Effector memory CD4-positive, alpha-beta T cell (primary cell): ENCODE results near the gene ETV6.

ENCODE experiments used
- DNase-seq, 3 donors: peaks; one replicate each; pipeline ENCODE4 v3.0.0-alpha.2; 2020
- H3K27ac ChIP-seq: 2 replicates; pipeline ENCODE4 v1.7.0; 2013; ENCODE audit warnings: mild to moderate bottlenecking, low read length, moderate library complexity; ENCODE audit not compliant: insufficient read depth, poor library complexity, severe bottlenecking
- H3K27me3 ChIP-seq: replicated peaks from 2 replicates; pipeline ENCODE4 v1.7.0; 2013; ENCODE audit warnings: mild to moderate bottlenecking, low read length; ENCODE audit not compliant: insufficient read depth, control insufficient read depth, poor library complexity, severe bottlenecking
- H3K36me3 ChIP-seq: 2 replicates; pipeline ENCODE4 v1.7.0; 2013; ENCODE audit warnings: mild to moderate bottlenecking, low read length, moderate library complexity; ENCODE audit not compliant: control insufficient read depth, insufficient read depth
- H3K4me1 ChIP-seq: 2 replicates; pipeline ENCODE4 v1.7.0; 2013; ENCODE audit warnings: low read length, mild to moderate bottlenecking; ENCODE audit not compliant: control insufficient read depth, insufficient read depth, poor library complexity, severe bottlenecking
- H3K4me3 ChIP-seq: 2 replicates; pipeline ENCODE4 v1.7.0; 2013; ENCODE audit warnings: low read length, low read depth, mild to moderate bottlenecking; ENCODE audit not compliant: insufficient read depth, poor library complexity, severe bottlenecking
- H3K9me3 ChIP-seq: 2 replicates; pipeline ENCODE4 v1.7.0; 2013; ENCODE audit warnings: mild to moderate bottlenecking, low read length, moderate library complexity; ENCODE audit not compliant: control insufficient read depth

The ETV6 gene

GRCh38 chr12:11777451-11777850, 128.0 kb downstream of the ETV6 start:
- Histone ChIP-seq H3K27ac (no peak overlapping the region), H3K4me3 (no peak overlapping the region), H3K4me1 (no peaks in the 10 kb centered on the region), H3K27me3 (no peaks in the 10 kb centered on the region), H3K9me3 (no peaks in the 10 kb centered on the region), H3K36me3 (no peaks in the 10 kb centered on the region)
- no peak for DNase-seq

- Histone ChIP-seq H3K27me3 (no peaks in the 10 kb centered on the region), H3K4me1 (no peaks in the 10 kb centered on the region), H3K4me3 (no peak overlapping the region), H3K9me3 (no peaks in the 10 kb centered on the region), H3K27ac (no peak overlapping the region), H3K36me3 (no peaks in the 10 kb centered on the region)
- no peak for DNase-seq
Measured at GRCh38 chr12:11777962-11778361, 128.5 kb downstream of the ETV6 start.

- Histone ChIP-seq H3K4me1 (no peaks in the 10 kb centered on the region), H3K36me3 (no peaks in the 10 kb centered on the region), H3K27me3 (no peaks in the 10 kb centered on the region), H3K4me3 (no peak overlapping the region), H3K27ac (no peak overlapping the region), H3K9me3 (no peaks in the 10 kb centered on the region)
- DNase-seq = no peak
Measured at GRCh38 chr12:11778713-11779685, 129.5 kb downstream of the ETV6 start.

GRCh38 chr12:11780521-11781101, 131.1 kb downstream of the ETV6 start:
- H3K27me3 ChIP-seq = no peaks in the 10 kb centered on the region
- H3K27ac ChIP-seq = no peak overlapping the region
- no peaks in the 10 kb centered on the region for H3K9me3 ChIP-seq
- no peaks in the 10 kb centered on the region for H3K4me1 ChIP-seq
- no peak for DNase-seq
- no peaks in the 10 kb centered on the region for H3K36me3 ChIP-seq
- no peak overlapping the region for H3K4me3 ChIP-seq

GRCh38 chr12:11782914-11783420, 133.5 kb downstream of the ETV6 start:
- no peak overlapping the region for H3K4me3 ChIP-seq
- H3K4me1 ChIP-seq = no peaks in the 10 kb centered on the region
- no peaks in the 10 kb centered on the region for H3K9me3 ChIP-seq
- H3K27me3 ChIP-seq = no peaks in the 10 kb centered on the region
- no peak for DNase-seq
- H3K27ac ChIP-seq = no peak overlapping the region
- no peaks in the 10 kb centered on the region for H3K36me3 ChIP-seq

- no peaks in the 10 kb centered on the region for H3K4me1 ChIP-seq
Measured at GRCh38 chr12:11785712-11786111, 136.2 kb downstream of the ETV6 start.

GRCh38 chr12:11786638-11787365, 137.3 kb downstream of the ETV6 start:
- Histone ChIP-seq H3K4me1 (no peaks in the 10 kb centered on the region), H3K9me3 (no peaks in the 10 kb centered on the region), H3K27ac (no peak overlapping the region), H3K36me3 (no peaks in the 10 kb centered on the region), H3K27me3 (no peaks in the 10 kb centered on the region), H3K4me3 (no peak overlapping the region)
- no peak for DNase-seq

More at GRCh38 chr12:11785712-11786111, 136.2 kb downstream of the ETV6 start:
- Histone ChIP-seq H3K27ac (no peak overlapping the region), H3K9me3 (no peaks in the 10 kb centered on the region), H3K36me3 (no peaks in the 10 kb centered on the region), H3K27me3 (no peaks in the 10 kb centered on the region), H3K4me3 (no peak overlapping the region)
- no peak for DNase-seq

- no peak for DNase-seq
- Histone ChIP-seq H3K36me3 (no peaks in the 10 kb centered on the region), H3K4me3 (no peak overlapping the region), H3K27me3 (no peaks in the 10 kb centered on the region), H3K4me1 (no peaks in the 10 kb centered on the region), H3K27ac (no peak overlapping the region), H3K9me3 (no peaks in the 10 kb centered on the region)
Measured at GRCh38 chr12:11787437-11787836, 138.0 kb downstream of the ETV6 start.

GRCh38 chr12:11787933-11788849, 138.7 kb downstream of the ETV6 start:
- Histone ChIP-seq H3K27ac (no peak overlapping the region), H3K9me3 (no peaks in the 10 kb centered on the region), H3K4me3 (no peak overlapping the region), H3K27me3 (no peaks in the 10 kb centered on the region), H3K4me1 (no peaks in the 10 kb centered on the region), H3K36me3 (no peaks in the 10 kb centered on the region)
- no peak for DNase-seq
